ENCODE results near the gene PTPRZ1. TPM values are rescaled to one million over a fixed set of nuclear protein-coding genes. Genes with fewer than 3 reads are reported as not detected.

PTPRZ1 gene
- total and polyA plus RNA-seq, 2 of the 13 experiments (the other 11 are each of a cell fraction or from before 2014, with no cell fraction given) = not detected

DNA sequence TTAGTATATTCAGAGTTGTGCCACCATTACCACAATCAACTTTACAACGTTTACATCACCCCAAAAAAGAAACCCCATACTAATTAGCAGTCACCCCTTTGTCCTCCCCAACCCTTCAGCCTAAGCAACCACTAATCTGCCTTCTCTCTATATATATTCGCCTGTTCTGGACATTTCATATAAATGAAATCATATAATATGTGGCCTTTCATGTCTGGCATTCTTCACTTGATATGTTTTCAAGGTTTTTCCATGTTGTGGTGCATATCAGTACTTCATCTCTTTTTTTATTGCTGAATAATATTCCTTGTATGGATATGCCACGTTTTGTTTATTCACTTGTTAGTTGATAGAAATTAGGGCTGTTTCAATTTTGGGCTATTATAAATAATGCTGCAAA lies 200.7 kb downstream of the PTPRZ1 start:
- intact Hi-C loops (cut with micrococcal nuclease; ENCODE audit: unreplicated experiment) = no loop called here
- no peaks in the 10 kb centered on the region for H3K27me3 ChIP-seq (ENCODE audit: control insufficient read depth in 1 of 2, insufficient read depth in 2 of 2, low read length in 2 of 2)
- TF ChIP-seq, protein P1, sequence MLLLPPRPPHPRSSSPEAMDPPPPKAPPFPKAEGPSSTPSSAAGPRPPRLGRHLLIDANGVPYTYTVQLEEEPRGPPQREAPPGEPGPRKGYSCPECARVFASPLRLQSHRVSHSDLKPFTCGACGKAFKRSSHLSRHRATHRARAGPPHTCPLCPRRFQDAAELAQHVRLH (CRISPR knock-in tag; IDR thresholded peaks at IDR 0.05; ENCODE audit: borderline replicate concordance, low read depth) = no peak
- TF ChIP-seq ZNF850 (CRISPR knock-in tag; conservative IDR thresholded peaks at IDR 0.05) (no peak), ZNF644 (CRISPR knock-in tag; IDR thresholded peaks at IDR 0.05; ENCODE audit: low read depth) (no peak), MTF2 (CRISPR knock-in tag; IDR thresholded peaks at IDR 0.05; ENCODE audit: borderline replicate concordance) (no peak), ZNF138 (CRISPR knock-in tag; IDR thresholded peaks at IDR 0.05; ENCODE audit: low read depth) (no peak), ZNF629 (CRISPR knock-in tag; conservative IDR thresholded peaks at IDR 0.05) (no peak)
- WGBS (ENCODE audit: low lambda C conversion rate) = 57% methylated on average over 3 of the region's 3 CpGs
- H3K4me2 ChIP-seq (ENCODE audit: low read depth, low read length) = no peak overlapping the region
- FAIRE-seq (no peak), DNase-seq (ENCODE audit: low spot score) (no peak), ATAC-seq (no peak)
- H3K27ac ChIP-seq (ENCODE audit: extremely low read length, insufficient read depth, low read length) = no peak overlapping the region
- no peaks in the 10 kb centered on the region for H3K9me3 ChIP-seq (ENCODE audit: low read length)
- no peak overlapping the region for H3K4me3 ChIP-seq (replicated peaks in 1 of 3; ENCODE audit: insufficient read depth in 1 of 3, low read depth in 2 of 3, low read length in 3 of 3)
- no peak overlapping the region for H3K9ac ChIP-seq (ENCODE audit: insufficient read depth, low read depth, low read length)
- in situ Hi-C loops (cut with HindIII; ENCODE audit: extremely low pct_ligation_motif_present, low pct_unique_long_range_greater_than_20kb) = no loop called here
- BruUV-seq (replicated peaks) = no TSS peak
- H3K36me3 ChIP-seq (replicated peaks in 1 of 2; ENCODE audit: control insufficient read depth in 1 of 2, insufficient read depth in 2 of 2, low read length in 2 of 2) = peaks cover 0 to 3% of the 10 kb centered on the region in 2 experiments; a peak in 1 of 5 replicates
- H4K20me1 ChIP-seq (ENCODE audit: insufficient read depth, low read length) = no peaks in the 10 kb centered on the region
- no peaks in the 10 kb centered on the region for H3K4me1 ChIP-seq (ENCODE audit: insufficient read depth, low read length)
- ChIA-PET CTCF (ENCODE audit: low intra/inter-chr PET ratio, low total read pairs) (no interaction called here), POLR2A (no interaction called here)
- H3K79me2 ChIP-seq (ENCODE audit: insufficient read depth, low read length) = no peaks in the 10 kb centered on the region
- no peak overlapping the region for H2AFZ ChIP-seq (ENCODE audit: low read length)

DNA sequence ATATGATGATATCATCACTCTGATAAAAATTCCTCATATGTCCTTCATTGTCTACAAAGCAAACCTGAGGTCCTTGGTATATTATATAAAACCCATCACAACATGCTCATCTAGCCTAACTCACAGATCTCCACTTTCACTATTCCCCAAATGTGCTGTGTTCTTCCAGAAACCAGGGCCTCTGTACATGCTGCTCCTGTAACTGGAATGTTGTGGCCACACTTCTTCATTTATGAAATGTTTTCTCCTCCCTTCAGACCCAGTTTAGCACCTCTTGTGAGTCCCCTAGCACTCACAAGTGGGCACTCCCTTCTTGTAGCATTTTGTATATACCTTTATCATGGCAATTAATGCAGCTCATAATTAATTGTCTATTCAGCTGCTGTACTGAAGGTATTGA lies 209.2 kb downstream of the PTPRZ1 start:
- Histone ChIP-seq H3K9me3 (ENCODE audit: low read length) (no peaks in the 10 kb centered on the region), H3K27ac (ENCODE audit: extremely low read length, insufficient read depth, low read length) (no peak overlapping the region), H3K27me3 (ENCODE audit: control insufficient read depth in 1 of 2, insufficient read depth in 2 of 2, low read length in 2 of 2) (no peaks in the 10 kb centered on the region), H3K4me3 (replicated peaks in 1 of 3; ENCODE audit: insufficient read depth in 1 of 3, low read depth in 2 of 3, low read length in 3 of 3) (no peak overlapping the region), H4K20me1 (ENCODE audit: insufficient read depth, low read length) (no peaks in the 10 kb centered on the region), H3K4me1 (ENCODE audit: insufficient read depth, low read length) (no peaks in the 10 kb centered on the region), H3K36me3 (replicated peaks in 1 of 2; ENCODE audit: control insufficient read depth in 1 of 2, insufficient read depth in 2 of 2, low read length in 2 of 2) (peaks cover 0 to 13% of the 10 kb centered on the region in 2 experiments; a peak in 1 of 5 replicates), H3K79me2 (ENCODE audit: insufficient read depth, low read length) (no peaks in the 10 kb centered on the region), H3K9ac (ENCODE audit: insufficient read depth, low read depth, low read length) (no peak overlapping the region), H2AFZ (ENCODE audit: low read length) (no peak overlapping the region), H3K4me2 (ENCODE audit: low read depth, low read length) (no peak overlapping the region)
- no peak for FAIRE-seq
- no peak for DNase-seq (ENCODE audit: low spot score)
- in situ Hi-C loops (cut with HindIII; ENCODE audit: extremely low pct_ligation_motif_present, low pct_unique_long_range_greater_than_20kb) = no loop called here
- CTCF ChIA-PET (ENCODE audit: low intra/inter-chr PET ratio, low total read pairs) = no interaction called here
- POLR2A ChIA-PET = no interaction called here
- no peak for ATAC-seq
- no peak for TF ChIP-seq MTF2 (CRISPR knock-in tag; IDR thresholded peaks at IDR 0.05; ENCODE audit: borderline replicate concordance)
- no peak for TF ChIP-seq ZNF20 (CRISPR knock-in tag; IDR thresholded peaks at IDR 0.05)
- TF ChIP-seq SRSF4 (IDR thresholded peaks at IDR 0.05; ENCODE audit: low read depth, low read length, poor library complexity, severe bottlenecking) = no peak
- no peak for TF ChIP-seq RAD51 (IDR thresholded peaks at IDR 0.05; ENCODE audit: borderline replicate concordance)
- intact Hi-C loops (cut with micrococcal nuclease; ENCODE audit: unreplicated experiment) = no loop called here
- BruUV-seq (replicated peaks) = no TSS peak
